Bronchial epithelial cell (primary cell): ENCODE data around the gene TMEM208. TPM values are rescaled to one million over a fixed set of nuclear protein-coding genes. Genes with fewer than 3 reads are reported as not detected.

Source experiments
- DNase-seq: peaks from one replicate; pipeline ENCODE4 v3.0.0-alpha.2; 2010; ENCODE audit warnings: low read depth
- FAIRE-seq: peaks from 2 replicates; lab custom pipeline; 2011; peaks lifted over from hg19 to GRCh38; lab: Jason Lieb, UNC
- H3K27me3 ChIP-seq: 2 replicates; pipeline ENCODE4 v1.5.1; 2011; ENCODE audit warnings: low read length; ENCODE audit not compliant: control insufficient read depth, insufficient read depth
- H3K36me3 ChIP-seq: 2 replicates; pipeline ENCODE4 v1.5.1; 2011; ENCODE audit warnings: low read length; ENCODE audit not compliant: control insufficient read depth, insufficient read depth
- H3K4me3 ChIP-seq: 2 replicates; pipeline ENCODE4 v1.5.1; 2011; ENCODE audit warnings: mild to moderate bottlenecking, low read depth, low read length, control low read depth
- CTCF ChIP-seq: IDR thresholded peaks from 2 replicates; pipeline ENCODE4 v1.5.1; 2011; ENCODE audit warnings: mild to moderate bottlenecking, moderate library complexity, low read length, control low read depth, inconsistent platforms; ENCODE audit not compliant: insufficient read depth, severe bottlenecking
- total RNA-seq: library from RNA; depleted of rRNA; stranded (reverse); fragments of >200 nt; gene quantifications from 2 replicates; pipeline ENCODE4 v1.2.1, GENCODE V29; 2014

TMEM208 gene
- total RNA-seq, 1 donor from 2014 or later, result 56.9 TPM

GRCh38 chr16:67208154-67208896 is 18.6 kb upstream of the TMEM208 start:
- H3K4me3 ChIP-seq, result no peak overlapping the region
- H3K36me3 ChIP-seq, result peaks cover 8% of the 10 kb centered on the region
- H3K27me3 ChIP-seq, result no peaks in the 10 kb centered on the region
- FAIRE-seq (no peak), DNase-seq (no peak)
- no peak for TF ChIP-seq CTCF

- DNase-seq (no peak), FAIRE-seq (no peak)
- TF ChIP-seq CTCF, result no peak
- Histone ChIP-seq H3K4me3 (no peak overlapping the region), H3K27me3 (no peaks in the 10 kb centered on the region), H3K36me3 (no peaks in the 10 kb centered on the region)
Measured at GRCh38 chr16:67209565-67209964, 17.4 kb upstream of the TMEM208 start.

- FAIRE-seq (no peak), DNase-seq (no peak)
- no peaks in the 10 kb centered on the region for H3K36me3 ChIP-seq
- no peaks in the 10 kb centered on the region for H3K27me3 ChIP-seq
- no peak overlapping the region for H3K4me3 ChIP-seq
- no peak for TF ChIP-seq CTCF
Measured at GRCh38 chr16:67210069-67210937, 16.6 kb upstream of the TMEM208 start.

- no peak for TF ChIP-seq CTCF
- Histone ChIP-seq H3K27me3 (no peaks in the 10 kb centered on the region), H3K36me3 (no peaks in the 10 kb centered on the region), H3K4me3 (no peak overlapping the region)
- no peak for DNase-seq
- FAIRE-seq, result peak; percentile 96
Measured at GRCh38 chr16:67211674-67212073, 15.3 kb upstream of the TMEM208 start.

- H3K4me3 ChIP-seq, result no peak overlapping the region
- TF ChIP-seq CTCF, result no peak
- FAIRE-seq (peak; percentile 66), DNase-seq (peak; percentile 88)
- no peaks in the 10 kb centered on the region for H3K27me3 ChIP-seq
- H3K36me3 ChIP-seq, result no peaks in the 10 kb centered on the region
Measured at GRCh38 chr16:67212766-67213165, 14.2 kb upstream of the TMEM208 start.
